Transverse colon (tissue), 4 donors: Measurements from ENCODE around the gene STAB2.

Experiments
- POLR2AphosphoS5 ChIP-seq, 3 donors: sonication (generic); formaldehyde crosslinking; IDR thresholded peaks; one replicate each; pipeline ENCODE4 v1.6.1; 2016; ENCODE audit warnings: antibody characterized with exemption in 3 of 3
- TF ChIP-seq, protein P1 (sequence below), 5 experiments: fragments of 200-600 bp in 3 of 5; fragments of 450-650 bp in 2 of 5; sonication (generic) in 3 of 5; IDR thresholded peaks; 1 replicate in 2 of 5; 2 replicates in 3 of 5; pipeline ENCODE4 v1.5.1; 2016 to 2017; ENCODE audit warnings: antibody characterized with exemption in 5 of 5, inconsistent platforms in 3 of 5, mild to moderate bottlenecking in 2 of 5, moderate library complexity in 1 of 5

DNA sequence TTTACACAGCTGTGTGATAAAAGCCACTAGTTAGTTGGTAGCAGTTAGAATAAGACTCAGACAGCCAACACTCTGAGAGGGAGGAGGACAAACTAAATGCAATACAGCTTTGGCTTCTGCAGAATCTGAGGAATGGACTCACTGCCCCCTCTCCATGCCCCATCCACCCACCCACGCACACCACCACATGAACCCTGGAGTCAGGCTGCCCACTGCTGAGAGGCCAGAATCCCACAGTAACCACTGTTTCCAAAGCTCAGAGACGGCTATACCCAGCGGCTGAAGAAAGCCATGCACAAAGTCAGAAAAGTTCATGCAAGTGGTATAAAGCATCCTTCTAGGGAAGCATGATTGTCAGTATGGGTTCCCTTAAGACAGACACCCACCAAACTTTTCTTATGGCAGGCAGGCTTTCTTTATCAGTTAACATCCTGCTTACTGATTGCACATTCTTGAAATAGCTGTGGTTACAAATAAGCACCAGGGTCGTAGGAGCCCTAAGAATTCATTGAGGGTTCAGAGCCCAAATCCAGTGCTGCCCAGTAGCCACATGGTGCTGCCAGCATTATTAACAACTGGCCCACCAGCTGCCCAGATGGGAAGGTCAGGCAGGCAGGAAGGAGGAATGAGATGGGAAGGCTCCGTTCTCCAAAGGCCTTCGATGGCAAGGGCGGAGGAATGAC lies 192.5 kb downstream of the STAB2 start:
- TF ChIP-seq, protein P1, sequence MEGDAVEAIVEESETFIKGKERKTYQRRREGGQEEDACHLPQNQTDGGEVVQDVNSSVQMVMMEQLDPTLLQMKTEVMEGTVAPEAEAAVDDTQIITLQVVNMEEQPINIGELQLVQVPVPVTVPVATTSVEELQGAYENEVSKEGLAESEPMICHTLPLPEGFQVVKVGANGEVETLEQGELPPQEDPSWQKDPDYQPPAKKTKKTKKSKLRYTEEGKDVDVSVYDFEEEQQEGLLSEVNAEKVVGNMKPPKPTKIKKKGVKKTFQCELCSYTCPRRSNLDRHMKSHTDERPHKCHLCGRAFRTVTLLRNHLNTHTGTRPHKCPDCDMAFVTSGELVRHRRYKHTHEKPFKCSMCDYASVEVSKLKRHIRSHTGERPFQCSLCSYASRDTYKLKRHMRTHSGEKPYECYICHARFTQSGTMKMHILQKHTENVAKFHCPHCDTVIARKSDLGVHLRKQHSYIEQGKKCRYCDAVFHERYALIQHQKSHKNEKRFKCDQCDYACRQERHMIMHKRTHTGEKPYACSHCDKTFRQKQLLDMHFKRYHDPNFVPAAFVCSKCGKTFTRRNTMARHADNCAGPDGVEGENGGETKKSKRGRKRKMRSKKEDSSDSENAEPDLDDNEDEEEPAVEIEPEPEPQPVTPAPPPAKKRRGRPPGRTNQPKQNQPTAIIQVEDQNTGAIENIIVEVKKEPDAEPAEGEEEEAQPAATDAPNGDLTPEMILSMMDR (IDR thresholded peaks at IDR 0.05), result no peak
- TF ChIP-seq POLR2AphosphoS5 (IDR thresholded peaks at IDR 0.05), result no peak
